Hepatocyte (in vitro differentiated cells): Measurements from ENCODE around the gene SLC23A2.

Experiments
- EZH2 ChIP-seq: fragments of 200-600 bp; sonication (generic); IDR thresholded peaks from 2 replicates; pipeline ENCODE4 v1.6.1; 2016; ENCODE audit warnings: antibody characterized with exemption, mild to moderate bottlenecking, borderline replicate concordance
- EZH2phosphoT487 ChIP-seq: fragments of 200-600 bp; sonication (generic); IDR thresholded peaks from one replicate; pipeline ENCODE4 v1.6.1; 2018; ENCODE audit warnings: antibody characterized with exemption, mild to moderate bottlenecking, low read depth, moderate library complexity; ENCODE audit not compliant: unreplicated experiment, severe bottlenecking
- TF ChIP-seq, protein P1 (sequence below): fragments of 200-600 bp; sonication (generic); IDR thresholded peaks from 2 replicates; pipeline ENCODE4 v1.5.1; 2016; ENCODE audit warnings: antibody characterized with exemption, mild to moderate bottlenecking; ENCODE audit not compliant: poor library complexity

DNA sequence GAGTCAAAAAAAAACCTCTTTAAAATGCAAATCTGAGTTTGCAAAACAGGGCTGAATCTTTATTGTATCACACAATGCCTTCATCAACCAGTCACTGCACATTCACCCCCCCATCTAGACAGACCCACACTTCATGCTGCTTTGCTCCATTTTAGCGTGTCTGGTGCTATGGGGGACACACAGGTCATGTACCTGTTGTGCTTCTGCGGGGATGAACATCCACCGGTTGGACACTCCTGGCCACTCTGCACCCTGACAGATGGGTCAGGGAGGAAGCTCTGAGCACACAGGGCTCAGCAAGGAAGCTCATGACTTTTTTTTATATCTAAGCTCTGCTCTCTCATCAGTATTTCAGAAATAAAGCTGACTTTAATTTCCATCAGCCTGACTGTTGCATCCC is 143.3 kb downstream of the SLC23A2 start:
- TF ChIP-seq, protein P1, sequence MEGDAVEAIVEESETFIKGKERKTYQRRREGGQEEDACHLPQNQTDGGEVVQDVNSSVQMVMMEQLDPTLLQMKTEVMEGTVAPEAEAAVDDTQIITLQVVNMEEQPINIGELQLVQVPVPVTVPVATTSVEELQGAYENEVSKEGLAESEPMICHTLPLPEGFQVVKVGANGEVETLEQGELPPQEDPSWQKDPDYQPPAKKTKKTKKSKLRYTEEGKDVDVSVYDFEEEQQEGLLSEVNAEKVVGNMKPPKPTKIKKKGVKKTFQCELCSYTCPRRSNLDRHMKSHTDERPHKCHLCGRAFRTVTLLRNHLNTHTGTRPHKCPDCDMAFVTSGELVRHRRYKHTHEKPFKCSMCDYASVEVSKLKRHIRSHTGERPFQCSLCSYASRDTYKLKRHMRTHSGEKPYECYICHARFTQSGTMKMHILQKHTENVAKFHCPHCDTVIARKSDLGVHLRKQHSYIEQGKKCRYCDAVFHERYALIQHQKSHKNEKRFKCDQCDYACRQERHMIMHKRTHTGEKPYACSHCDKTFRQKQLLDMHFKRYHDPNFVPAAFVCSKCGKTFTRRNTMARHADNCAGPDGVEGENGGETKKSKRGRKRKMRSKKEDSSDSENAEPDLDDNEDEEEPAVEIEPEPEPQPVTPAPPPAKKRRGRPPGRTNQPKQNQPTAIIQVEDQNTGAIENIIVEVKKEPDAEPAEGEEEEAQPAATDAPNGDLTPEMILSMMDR: no peak
- TF ChIP-seq EZH2phosphoT487 (no peak), EZH2 (no peak)
